Loucy (cell line): ENCODE measurements around the gene MGAT5.

Experiments used
- H2AFZ ChIP-seq: fragments of 200-600 bp; sonication (generic); 2 replicates; pipeline ENCODE4 v1.6.0; 2016; ENCODE audit warnings: antibody characterized with exemption, mild to moderate bottlenecking, low read length, moderate library complexity
- H3F3A ChIP-seq: fragments of 200-600 bp; 2 replicates; pipeline ENCODE4 v1.6.0; 2016; ENCODE audit warnings: antibody characterized with exemption, low read depth, mild to moderate bottlenecking
- H3K27me3 ChIP-seq: fragments of 200-600 bp; sonication (generic); 2 replicates; pipeline ENCODE4 v1.6.1; 2014; ENCODE audit warnings: low read length, mild to moderate bottlenecking; ENCODE audit not compliant: insufficient read depth, poor library complexity, severe bottlenecking
- H3K36me3 ChIP-seq: fragments of 200-600 bp; sonication (generic); 2 replicates; pipeline ENCODE4 v1.6.1; 2016; ENCODE audit warnings: low read length; ENCODE audit not compliant: insufficient read depth
- H3K4me1 ChIP-seq: fragments of 200-600 bp; sonication (generic); 2 replicates; pipeline ENCODE4 v1.5.1; 2014; ENCODE audit warnings: low read length, mild to moderate bottlenecking; ENCODE audit not compliant: insufficient read depth, poor library complexity, severe bottlenecking
- H3K4me2 ChIP-seq: fragments of 200-600 bp; sonication (generic); 2 replicates; pipeline ENCODE4 v1.6.0; 2014; ENCODE audit warnings: antibody characterized with exemption, low read length, low read depth, mild to moderate bottlenecking; ENCODE audit not compliant: poor library complexity, severe bottlenecking
- H3K4me3 ChIP-seq: fragments of 200-600 bp; sonication (generic); 2 replicates; pipeline ENCODE4 v1.5.1; 2014; ENCODE audit warnings: low read length, mild to moderate bottlenecking, mixed read lengths; ENCODE audit not compliant: poor library complexity, severe bottlenecking
- H3K79me2 ChIP-seq: fragments of 200-600 bp; sonication (generic); 2 replicates; pipeline ENCODE4 v1.6.1; 2014; ENCODE audit warnings: low read length; ENCODE audit not compliant: insufficient read depth
- H3K9ac ChIP-seq: fragments of 200-600 bp; sonication (generic); 2 replicates; pipeline ENCODE4 v1.6.0; 2014; ENCODE audit warnings: mild to moderate bottlenecking, low read depth, low read length, moderate library complexity; ENCODE audit not compliant: poor library complexity, severe bottlenecking
- H3K9me2 ChIP-seq: fragments of 200-600 bp; sonication (generic); replicated peaks from 2 replicates; pipeline ENCODE4 v1.6.1; 2016; ENCODE audit warnings: low read depth, low read length, mixed read lengths
- H3K9me3 ChIP-seq: fragments of 200-600 bp; sonication (generic); 2 replicates; pipeline ENCODE4 v1.6.1; 2014; ENCODE audit warnings: mild to moderate bottlenecking, antibody characterized with exemption, low read length, low read depth; ENCODE audit not compliant: insufficient read depth
- H4K20me1 ChIP-seq: fragments of 200-600 bp; sonication (generic); 2 replicates; pipeline ENCODE4 v1.6.0; 2014; ENCODE audit warnings: antibody characterized with exemption, low read length, mild to moderate bottlenecking; ENCODE audit not compliant: insufficient read depth, poor library complexity, severe bottlenecking
- EZH2phosphoT487 ChIP-seq: fragments of 200-600 bp; IDR thresholded peaks from 2 replicates; pipeline ENCODE4 v1.6.1; 2018; ENCODE audit warnings: antibody characterized with exemption, mild to moderate bottlenecking, moderate library complexity, borderline replicate concordance
- TF ChIP-seq, protein P1 (sequence below): fragments of 200-600 bp; sonication (generic); conservative IDR thresholded peaks from 2 replicates; pipeline ENCODE4 v1.5.1; 2014; ENCODE audit warnings: mild to moderate bottlenecking, antibody characterized with exemption, low read length

The MGAT5 gene

GRCh38 chr2:134247679-134248078 is 6.2 kb upstream of the MGAT5 start:
- Histone ChIP-seq H3K4me3 (no peak overlapping the region), H2AFZ (no peak overlapping the region), H3K27me3 (no peaks in the 10 kb centered on the region), H3K36me3 (no peaks in the 10 kb centered on the region), H3K4me1 (peaks cover 90% of the 10 kb centered on the region), H3K9me3 (no peaks in the 10 kb centered on the region), H3K4me2 (no peak overlapping the region), H3K9ac (no peak overlapping the region), H3K9me2 (no peaks in the 10 kb centered on the region), H3F3A (no peaks in the 10 kb centered on the region), H4K20me1 (peaks cover 9% of the 10 kb centered on the region), H3K79me2 (peaks cover 91% of the 10 kb centered on the region)
- TF ChIP-seq, protein P1, sequence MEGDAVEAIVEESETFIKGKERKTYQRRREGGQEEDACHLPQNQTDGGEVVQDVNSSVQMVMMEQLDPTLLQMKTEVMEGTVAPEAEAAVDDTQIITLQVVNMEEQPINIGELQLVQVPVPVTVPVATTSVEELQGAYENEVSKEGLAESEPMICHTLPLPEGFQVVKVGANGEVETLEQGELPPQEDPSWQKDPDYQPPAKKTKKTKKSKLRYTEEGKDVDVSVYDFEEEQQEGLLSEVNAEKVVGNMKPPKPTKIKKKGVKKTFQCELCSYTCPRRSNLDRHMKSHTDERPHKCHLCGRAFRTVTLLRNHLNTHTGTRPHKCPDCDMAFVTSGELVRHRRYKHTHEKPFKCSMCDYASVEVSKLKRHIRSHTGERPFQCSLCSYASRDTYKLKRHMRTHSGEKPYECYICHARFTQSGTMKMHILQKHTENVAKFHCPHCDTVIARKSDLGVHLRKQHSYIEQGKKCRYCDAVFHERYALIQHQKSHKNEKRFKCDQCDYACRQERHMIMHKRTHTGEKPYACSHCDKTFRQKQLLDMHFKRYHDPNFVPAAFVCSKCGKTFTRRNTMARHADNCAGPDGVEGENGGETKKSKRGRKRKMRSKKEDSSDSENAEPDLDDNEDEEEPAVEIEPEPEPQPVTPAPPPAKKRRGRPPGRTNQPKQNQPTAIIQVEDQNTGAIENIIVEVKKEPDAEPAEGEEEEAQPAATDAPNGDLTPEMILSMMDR: no peak
- TF ChIP-seq EZH2phosphoT487: no peak

GRCh38 chr2:134248913-134249312 is 5.0 kb upstream of the MGAT5 start:
- H3K79me2 ChIP-seq: peaks cover 92% of the 10 kb centered on the region
- no peaks in the 10 kb centered on the region for H3K9me2 ChIP-seq
- peaks cover 6% of the 10 kb centered on the region for H4K20me1 ChIP-seq
- no peaks in the 10 kb centered on the region for H3K9me3 ChIP-seq
- no peak overlapping the region for H2AFZ ChIP-seq
- peaks cover 93% of the 10 kb centered on the region for H3K4me1 ChIP-seq
- no peak for TF ChIP-seq EZH2phosphoT487
- TF ChIP-seq, protein P1: no peak
- H3F3A ChIP-seq: no peaks in the 10 kb centered on the region
- no peaks in the 10 kb centered on the region for H3K27me3 ChIP-seq
- H3K4me3 ChIP-seq: no peak overlapping the region
- peaks cover under 1% of the 10 kb centered on the region; the same call in 1 of the 2 replicates for H3K36me3 ChIP-seq
- H3K9ac ChIP-seq: no peak overlapping the region
- peak overlapping the region; percentile 32 for H3K4me2 ChIP-seq

DNA sequence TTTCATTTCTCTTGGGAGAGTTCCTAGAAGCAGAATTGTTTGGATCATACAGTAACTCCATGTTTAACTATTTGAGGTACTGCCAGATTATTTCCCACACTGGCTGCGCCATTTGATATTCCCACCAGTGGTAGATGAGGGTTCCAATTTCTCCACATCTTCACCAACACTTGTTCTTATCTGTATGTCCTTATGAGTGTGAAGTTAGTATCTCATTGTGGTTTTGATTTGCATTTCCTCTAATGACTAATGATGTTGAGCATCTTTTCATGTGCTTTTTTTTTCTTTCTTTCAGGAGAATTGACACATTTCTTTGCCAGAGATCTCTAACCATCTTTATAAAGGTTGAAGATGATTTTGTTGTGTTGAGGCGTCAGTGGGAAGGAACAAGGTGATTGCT is 4.1 kb upstream of the MGAT5 start:
- H2AFZ ChIP-seq: no peak overlapping the region
- H3K27me3 ChIP-seq: no peaks in the 10 kb centered on the region
- no peaks in the 10 kb centered on the region for H3K9me3 ChIP-seq
- no peaks in the 10 kb centered on the region for H3F3A ChIP-seq
- peaks cover 4% of the 10 kb centered on the region for H4K20me1 ChIP-seq
- no peak overlapping the region for H3K9ac ChIP-seq
- peak overlapping the region; percentile 32 for H3K4me2 ChIP-seq
- H3K4me1 ChIP-seq: peaks cover 93% of the 10 kb centered on the region
- H3K4me3 ChIP-seq: no peak overlapping the region
- H3K79me2 ChIP-seq: peaks cover 92% of the 10 kb centered on the region
- TF ChIP-seq, protein P1: no peak
- TF ChIP-seq EZH2phosphoT487: no peak
- H3K9me2 ChIP-seq: no peaks in the 10 kb centered on the region
- H3K36me3 ChIP-seq: peaks cover 9% of the 10 kb centered on the region; the same call in 1 of the 2 replicates
